Measurements from ENCODE around the gene KIF14. TPM values are rescaled to one million over a fixed set of nuclear protein-coding genes. Genes with fewer than 3 reads are reported as not detected.
"Not testable (repeated sequence)": the region's sequence is repeated elsewhere in the genome, so short reads cannot be mapped to it uniquely, and the experiment has no call there.

KIF14 gene
- total and polyA plus RNA-seq, 2 experiments from 2014 or later: 2.2 to 5.1 TPM

DNA sequence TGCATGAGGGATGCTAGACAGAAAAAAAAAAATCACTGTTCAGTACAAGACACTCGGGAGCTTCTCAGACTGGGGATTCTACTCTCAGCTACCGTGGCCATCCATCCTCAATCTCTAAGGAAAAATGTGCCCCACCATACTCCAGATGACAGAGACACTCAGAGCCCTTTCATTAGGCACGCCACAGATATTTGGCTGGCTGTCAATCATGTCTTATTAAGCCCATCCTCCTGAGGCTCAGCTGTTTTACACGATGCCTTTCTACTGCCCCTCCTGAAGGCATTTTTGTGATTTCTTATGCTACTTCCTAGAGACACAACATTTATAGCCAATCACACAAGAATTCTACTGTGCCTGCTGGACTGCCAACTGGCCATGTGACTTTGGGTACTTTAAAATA, 92.9 kb downstream of the KIF14 start:
- Histone ChIP-seq H3K9me2 (ENCODE audit: insufficient read depth) (no peaks in the 10 kb centered on the region), H4K20me1 (ENCODE audit: insufficient read depth) (no peaks in the 10 kb centered on the region), H3K4me3 (no peak overlapping the region), H3K27me3 (replicated peaks; ENCODE audit: insufficient read depth) (no peaks in the 10 kb centered on the region), H3K9ac (no peak overlapping the region), H3K36me3 (ENCODE audit: low read depth) (no peaks in the 10 kb centered on the region), H3K79me2 (ENCODE audit: insufficient read depth) (no peaks in the 10 kb centered on the region), H3F3A (ENCODE audit: insufficient read depth) (peaks cover 22% of the 10 kb centered on the region), H3K4me1 (ENCODE audit: insufficient read depth) (peaks cover 33% of the 10 kb centered on the region), H2AFZ (no peak overlapping the region), H3K27ac (no peak overlapping the region), H3K9me3 (ENCODE audit: low read depth) (no peaks in the 10 kb centered on the region), H3K4me2 (ENCODE audit: unreplicated experiment) (no peak overlapping the region)
- in situ Hi-C loops (cut with MboI): no loop called here
- WGBS, 2 experiments (ENCODE audit: low coverage in 1 of 2, low lambda C conversion rate in 2 of 2, missing lambda C conversion rate in 2 of 2): 84 to 86% methylated on average over 4 of the region's 4 CpGs
- TF ChIP-seq EZH2 (IDR thresholded peaks at IDR 0.05; ENCODE audit: insufficient read depth, poor library complexity, severe bottlenecking) (no peak), EZH2phosphoT487 (IDR thresholded peaks at IDR 0.05; ENCODE audit: insufficient read depth, low read depth) (no peak)
- no peak for DNase-seq

DNA sequence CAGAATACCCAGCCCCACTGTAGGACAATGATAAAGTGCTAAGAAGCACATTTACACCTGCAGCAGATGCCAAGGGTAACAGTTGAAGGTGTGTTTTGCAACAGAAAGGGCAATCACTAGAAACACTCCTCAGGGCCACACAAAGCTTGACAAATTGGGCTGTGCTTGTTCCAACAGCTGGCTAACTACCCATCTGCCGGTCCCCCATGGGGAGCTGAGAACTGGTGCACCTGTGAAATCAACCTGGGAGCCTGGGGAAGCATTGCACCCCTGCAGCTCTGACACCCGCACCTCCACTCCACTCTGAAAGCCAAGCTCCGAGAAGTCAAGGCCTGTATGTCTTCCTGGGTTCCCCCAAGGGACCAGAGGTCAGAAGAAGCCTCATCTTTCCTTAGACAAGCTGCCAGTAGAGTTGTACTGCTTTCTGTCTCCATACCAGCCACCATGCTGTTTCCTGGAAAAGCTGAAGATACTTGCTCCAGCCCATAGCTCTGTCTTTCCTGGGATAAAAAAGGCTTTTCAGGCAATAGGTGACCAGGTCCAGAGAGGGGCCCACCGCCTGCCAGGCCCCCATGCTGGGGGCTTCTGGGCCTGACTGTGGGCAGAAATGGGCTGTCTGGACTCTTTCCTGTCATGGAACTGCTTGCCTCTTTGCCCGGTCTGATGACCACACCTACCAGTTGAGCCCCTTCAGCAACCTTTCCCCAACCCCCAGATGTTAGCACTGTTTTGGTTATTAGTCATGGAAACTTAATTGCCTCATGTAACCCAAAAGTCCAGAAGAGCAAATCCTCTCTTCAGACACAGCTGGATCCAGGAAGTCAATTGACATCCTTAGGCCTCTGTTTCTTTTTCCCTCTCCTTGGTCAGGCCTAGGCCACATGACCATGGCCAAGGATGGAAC, 93.6 kb downstream of the KIF14 start:
- H3K4me2 ChIP-seq (ENCODE audit: unreplicated experiment): no peak overlapping the region
- in situ Hi-C loops (cut with MboI): no loop called here
- TF ChIP-seq EZH2 (IDR thresholded peaks at IDR 0.05; ENCODE audit: insufficient read depth, poor library complexity, severe bottlenecking) (no peak), EZH2phosphoT487 (IDR thresholded peaks at IDR 0.05; ENCODE audit: insufficient read depth, low read depth) (no peak)
- H2AFZ ChIP-seq: no peak overlapping the region
- H4K20me1 ChIP-seq (ENCODE audit: insufficient read depth): no peaks in the 10 kb centered on the region
- no peaks in the 10 kb centered on the region for H3K9me2 ChIP-seq (ENCODE audit: insufficient read depth)
- peaks cover 22% of the 10 kb centered on the region for H3F3A ChIP-seq (ENCODE audit: insufficient read depth)
- DNase-seq: peak; percentile 42
- no peaks in the 10 kb centered on the region for H3K79me2 ChIP-seq (ENCODE audit: insufficient read depth)
- peaks cover 33% of the 10 kb centered on the region for H3K4me1 ChIP-seq (ENCODE audit: insufficient read depth)
- no peak overlapping the region for H3K4me3 ChIP-seq
- H3K9me3 ChIP-seq (ENCODE audit: low read depth): no peaks in the 10 kb centered on the region
- H3K27me3 ChIP-seq (replicated peaks; ENCODE audit: insufficient read depth): no peaks in the 10 kb centered on the region
- 83 to 85% methylated on average over 5 of the region's 5 CpGs for WGBS, 2 experiments (ENCODE audit: low coverage in 1 of 2, low lambda C conversion rate in 2 of 2, missing lambda C conversion rate in 2 of 2)
- H3K27ac ChIP-seq: no peak overlapping the region
- no peak overlapping the region for H3K9ac ChIP-seq
- H3K36me3 ChIP-seq (ENCODE audit: low read depth): no peaks in the 10 kb centered on the region

DNA sequence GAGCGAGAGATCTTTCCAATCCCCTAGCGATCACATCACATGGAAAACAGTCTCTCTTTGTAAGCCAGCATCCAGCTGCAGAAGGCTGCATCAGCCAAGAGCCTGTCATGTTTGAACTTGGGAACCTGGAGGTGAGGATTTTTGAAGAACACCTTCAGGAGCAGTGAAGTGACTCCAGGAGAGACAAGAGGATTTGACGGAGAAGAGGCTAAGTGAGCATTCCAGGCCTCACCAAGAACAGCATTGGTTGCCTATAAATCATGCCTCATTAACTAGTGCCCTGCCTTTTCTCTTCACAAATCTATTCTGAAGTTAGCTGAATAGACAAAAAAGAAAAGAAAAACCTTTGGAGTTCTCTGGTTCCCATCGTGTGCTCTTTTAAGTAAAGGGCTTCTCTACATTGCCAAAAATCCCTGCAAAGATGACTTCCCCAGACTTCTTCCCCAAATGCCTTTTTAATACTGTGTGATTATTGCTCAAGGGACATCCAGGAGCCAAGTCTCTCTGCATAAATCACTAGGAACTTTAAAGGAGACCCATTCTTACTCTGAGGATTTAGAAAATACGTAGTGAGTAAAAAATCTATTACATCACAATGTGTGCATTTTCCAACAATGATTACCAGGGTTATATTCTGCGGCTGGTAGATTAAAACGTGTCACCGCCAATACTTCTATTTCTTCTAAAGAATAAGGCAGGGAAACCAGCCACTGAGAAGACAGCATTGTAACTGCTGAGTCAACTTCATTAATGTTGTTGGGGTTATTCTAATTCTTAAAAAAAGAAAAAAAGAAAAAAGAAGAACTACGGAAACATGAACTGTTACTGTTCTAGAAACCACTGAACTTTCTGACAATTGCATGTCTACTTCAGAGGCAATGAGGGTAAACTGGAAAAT, 95.2 kb downstream of the KIF14 start:
- WGBS, 2 experiments (ENCODE audit: low coverage in 1 of 2, low lambda C conversion rate in 2 of 2, missing lambda C conversion rate in 2 of 2): 16 to 19% methylated on average over 9 of the region's 9 CpGs

DNA sequence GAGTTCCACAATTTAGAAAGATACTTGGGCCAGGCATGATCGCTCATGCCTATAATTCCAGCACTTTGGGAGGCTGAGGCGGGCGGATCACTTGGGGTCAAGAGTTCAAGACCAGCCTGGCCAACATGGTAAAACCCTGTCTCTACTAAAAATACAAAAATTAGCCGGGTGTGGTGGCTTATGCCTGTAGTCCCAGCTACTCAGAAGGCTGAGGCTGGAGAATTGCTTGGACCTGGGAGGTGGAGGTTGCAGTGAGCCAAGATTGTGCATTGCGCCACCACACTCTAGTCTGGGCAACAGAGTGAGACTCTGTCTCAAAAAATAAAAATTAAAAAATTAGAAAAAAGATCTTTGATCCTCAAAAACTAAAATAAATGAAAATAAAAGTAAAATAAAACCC, 96.0 kb downstream of the KIF14 start:
- H3K4me3 ChIP-seq; H3K9me3 ChIP-seq (ENCODE audit: low read depth); H3K27ac ChIP-seq; H3K79me2 ChIP-seq (ENCODE audit: insufficient read depth); H2AFZ ChIP-seq; in situ Hi-C loops (cut with MboI); H3K4me2 ChIP-seq (ENCODE audit: unreplicated experiment); H3K9ac ChIP-seq; H3K9me2 ChIP-seq (ENCODE audit: insufficient read depth); DNase-seq; H3K27me3 ChIP-seq (replicated peaks; ENCODE audit: insufficient read depth); H3K36me3 ChIP-seq (ENCODE audit: low read depth); H4K20me1 ChIP-seq (ENCODE audit: insufficient read depth): not testable (repeated sequence)
- WGBS, 2 experiments (ENCODE audit: low coverage in 1 of 2, low lambda C conversion rate in 2 of 2, missing lambda C conversion rate in 2 of 2): 73 to 75% methylated on average over 5 of the region's 5 CpGs
- H3K4me1 ChIP-seq (ENCODE audit: insufficient read depth): peaks cover 33% of the 10 kb centered on the region
- H3F3A ChIP-seq (ENCODE audit: insufficient read depth): peaks cover 22% of the 10 kb centered on the region

More for the DNA sequence above, 95.2 kb downstream of the KIF14 start:
- peak overlapping the region; percentile 50 for H2AFZ ChIP-seq
- no peaks in the 10 kb centered on the region for H3K9me3 ChIP-seq (ENCODE audit: low read depth)
- in situ Hi-C loops (cut with MboI): no loop called here
- peak overlapping the region; percentile 18 for H3K4me3 ChIP-seq
- H3K27me3 ChIP-seq (replicated peaks; ENCODE audit: insufficient read depth): no peaks in the 10 kb centered on the region
- H3F3A ChIP-seq (ENCODE audit: insufficient read depth): peaks cover 22% of the 10 kb centered on the region
- DNase-seq: peak; percentile 75
- peak overlapping the region; percentile 49 for H3K4me2 ChIP-seq (ENCODE audit: unreplicated experiment)
- peak overlapping the region; percentile 46 for H3K9ac ChIP-seq
- no peaks in the 10 kb centered on the region for H3K79me2 ChIP-seq (ENCODE audit: insufficient read depth)
- no peak for TF ChIP-seq EZH2 (IDR thresholded peaks at IDR 0.05; ENCODE audit: insufficient read depth, poor library complexity, severe bottlenecking)
- no peaks in the 10 kb centered on the region for H3K9me2 ChIP-seq (ENCODE audit: insufficient read depth)
- H3K36me3 ChIP-seq (ENCODE audit: low read depth): no peaks in the 10 kb centered on the region
- peak overlapping the region; percentile 71 for H3K27ac ChIP-seq
- H4K20me1 ChIP-seq (ENCODE audit: insufficient read depth): no peaks in the 10 kb centered on the region
- H3K4me1 ChIP-seq (ENCODE audit: insufficient read depth): peaks cover 33% of the 10 kb centered on the region

Measured in GM23248 (cell line).